ENCODE data around the gene AFG1L.
"Not testable (repeated sequence)": the region's sequence is repeated elsewhere in the genome, so short reads cannot be mapped to it uniquely, and the experiment has no call there.

Gene AFG1L

GRCh38 chr6:108368431-108369030 is 73.7 kb downstream of the AFG1L start:
- Histone ChIP-seq H3K79me2 (ENCODE audit: insufficient read depth, low read length) (no peaks in the 10 kb centered on the region), H3K4me2 (ENCODE audit: low read depth, low read length, poor library complexity, severe bottlenecking) (no peak overlapping the region), H3K9me2 (replicated peaks; ENCODE audit: low read depth, low read length) (no peaks in the 10 kb centered on the region), H3K4me3 (ENCODE audit: low read length, poor library complexity, severe bottlenecking) (no peak overlapping the region), H3F3A (ENCODE audit: low read depth) (no peaks in the 10 kb centered on the region), H3K4me1 (ENCODE audit: insufficient read depth, low read length, poor library complexity, severe bottlenecking) (peaks cover 13% of the 10 kb centered on the region), H3K27me3 (ENCODE audit: insufficient read depth, low read length, poor library complexity, severe bottlenecking) (no peaks in the 10 kb centered on the region), H3K9me3 (ENCODE audit: insufficient read depth, low read depth, low read length) (no peaks in the 10 kb centered on the region), H3K9ac (ENCODE audit: low read depth, low read length, poor library complexity, severe bottlenecking) (no peak overlapping the region), H2AFZ (ENCODE audit: low read length) (no peak overlapping the region), H3K36me3 (ENCODE audit: insufficient read depth, low read length) (no peaks in the 10 kb centered on the region; the same call in 1 of the 2 replicates), H4K20me1 (ENCODE audit: insufficient read depth, low read length, poor library complexity, severe bottlenecking) (no peaks in the 10 kb centered on the region)
- TF ChIP-seq EZH2phosphoT487 (IDR thresholded peaks at IDR 0.05; ENCODE audit: borderline replicate concordance) (no peak), CTCF (conservative IDR thresholded peaks at IDR 0.05; ENCODE audit: low read length) (no peak)

GRCh38 chr6:108380876-108381275 is 86.0 kb downstream of the AFG1L start:
- TF ChIP-seq EZH2phosphoT487 (IDR thresholded peaks at IDR 0.05; ENCODE audit: borderline replicate concordance), result no peak
- no peaks in the 10 kb centered on the region for H3F3A ChIP-seq (ENCODE audit: low read depth)
- H3K9me3 ChIP-seq (ENCODE audit: insufficient read depth, low read depth, low read length), result no peaks in the 10 kb centered on the region
- H3K36me3 ChIP-seq (ENCODE audit: insufficient read depth, low read length), result no peaks in the 10 kb centered on the region
- no peak overlapping the region for H2AFZ ChIP-seq (ENCODE audit: low read length)
- no peak overlapping the region for H3K4me2 ChIP-seq (ENCODE audit: low read depth, low read length, poor library complexity, severe bottlenecking)
- H3K9me2 ChIP-seq (replicated peaks; ENCODE audit: low read depth, low read length), result no peaks in the 10 kb centered on the region
- H3K79me2 ChIP-seq (ENCODE audit: insufficient read depth, low read length), result no peaks in the 10 kb centered on the region
- no peaks in the 10 kb centered on the region for H3K27me3 ChIP-seq (ENCODE audit: insufficient read depth, low read length, poor library complexity, severe bottlenecking)
- H3K4me3 ChIP-seq (ENCODE audit: low read length, poor library complexity, severe bottlenecking), result no peak overlapping the region
- no peaks in the 10 kb centered on the region for H3K4me1 ChIP-seq (ENCODE audit: insufficient read depth, low read length, poor library complexity, severe bottlenecking)
- no peak overlapping the region for H3K9ac ChIP-seq (ENCODE audit: low read depth, low read length, poor library complexity, severe bottlenecking)
- no peaks in the 10 kb centered on the region for H4K20me1 ChIP-seq (ENCODE audit: insufficient read depth, low read length, poor library complexity, severe bottlenecking)

- Histone ChIP-seq H3K36me3 (ENCODE audit: insufficient read depth, low read length) (no peaks in the 10 kb centered on the region), H3K9ac (ENCODE audit: low read depth, low read length, poor library complexity, severe bottlenecking) (no peak overlapping the region), H3K4me3 (ENCODE audit: low read length, poor library complexity, severe bottlenecking) (no peak overlapping the region), H4K20me1 (ENCODE audit: insufficient read depth, low read length, poor library complexity, severe bottlenecking) (no peaks in the 10 kb centered on the region), H3K4me2 (ENCODE audit: low read depth, low read length, poor library complexity, severe bottlenecking) (no peak overlapping the region), H3K27me3 (ENCODE audit: insufficient read depth, low read length, poor library complexity, severe bottlenecking) (no peaks in the 10 kb centered on the region), H3K9me3 (ENCODE audit: insufficient read depth, low read depth, low read length) (no peaks in the 10 kb centered on the region), H2AFZ (ENCODE audit: low read length) (no peak overlapping the region), H3K9me2 (replicated peaks; ENCODE audit: low read depth, low read length) (no peaks in the 10 kb centered on the region), H3K79me2 (ENCODE audit: insufficient read depth, low read length) (no peaks in the 10 kb centered on the region), H3F3A (ENCODE audit: low read depth) (no peaks in the 10 kb centered on the region), H3K4me1 (ENCODE audit: insufficient read depth, low read length, poor library complexity, severe bottlenecking) (no peaks in the 10 kb centered on the region)
- no peak for TF ChIP-seq CTCF (conservative IDR thresholded peaks at IDR 0.05; ENCODE audit: low read length)
- no peak for TF ChIP-seq EZH2phosphoT487 (IDR thresholded peaks at IDR 0.05; ENCODE audit: borderline replicate concordance)
Observed at GRCh38 chr6:108383981-108384380, 89.1 kb downstream of the AFG1L start.

DNA sequence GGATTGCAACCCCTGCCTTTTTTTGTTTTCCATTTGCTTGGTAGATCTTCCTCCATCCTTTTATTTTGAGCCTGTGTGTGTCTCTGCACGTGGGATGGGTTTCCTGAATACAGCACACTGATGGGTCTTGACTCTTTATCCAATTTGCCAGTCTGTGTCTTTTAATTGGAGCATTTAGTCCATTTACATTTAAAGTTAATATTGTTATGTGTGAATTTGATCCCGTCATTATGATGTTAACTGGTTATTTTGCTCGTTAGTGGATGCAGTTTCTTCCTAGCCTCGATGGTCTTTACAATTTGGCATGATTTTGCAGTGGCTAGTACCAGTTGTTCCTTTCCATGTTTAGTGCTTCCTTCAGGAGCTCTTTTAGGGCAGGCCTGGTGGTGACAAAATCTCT is 94.3 kb downstream of the AFG1L start:
- not testable (repeated sequence) for H3K9ac ChIP-seq (ENCODE audit: low read depth, low read length, poor library complexity, severe bottlenecking); H3K4me1 ChIP-seq (ENCODE audit: insufficient read depth, low read length, poor library complexity, severe bottlenecking); H3F3A ChIP-seq (ENCODE audit: low read depth); H2AFZ ChIP-seq (ENCODE audit: low read length); H3K4me2 ChIP-seq (ENCODE audit: low read depth, low read length, poor library complexity, severe bottlenecking); H3K79me2 ChIP-seq (ENCODE audit: insufficient read depth, low read length); H3K36me3 ChIP-seq (ENCODE audit: insufficient read depth, low read length); H3K4me3 ChIP-seq (ENCODE audit: low read length, poor library complexity, severe bottlenecking); H3K9me3 ChIP-seq (ENCODE audit: insufficient read depth, low read depth, low read length); H4K20me1 ChIP-seq (ENCODE audit: insufficient read depth, low read length, poor library complexity, severe bottlenecking); H3K27me3 ChIP-seq (ENCODE audit: insufficient read depth, low read length, poor library complexity, severe bottlenecking); H3K9me2 ChIP-seq (replicated peaks; ENCODE audit: low read depth, low read length)

Measured in Loucy (cell line).